Liver (tissue), 3 donors: ENCODE results near the gene ANGPTL4.
"Not testable (repeated sequence)": the region's sequence is repeated elsewhere in the genome, so short reads cannot be mapped to it uniquely, and the experiment has no call there.

Experiments
- CTCF ChIP-seq: fragments of 150-350 bp; IDR thresholded peaks from 2 replicates; pipeline ENCODE4 v1.5.1; 2017; ENCODE audit warnings: improper control_type of control experiment, low read depth, low read length; ENCODE audit not compliant: missing input control
- EGR1 ChIP-seq, 2 donors: IDR thresholded peaks; 2 replicates each; pipeline ENCODE4 v1.6.1; 2016 to 2018; ENCODE audit warnings: antibody characterized with exemption in 2 of 2, low read depth in 2 of 2
- GABPA ChIP-seq, 2 donors: IDR thresholded peaks in 1 of 2; conservative IDR thresholded peaks in 1 of 2; 2 replicates each; pipeline ENCODE4 v1.6.1; 2016; ENCODE audit warnings: antibody characterized with exemption in 2 of 2, mild to moderate bottlenecking in 1 of 2, moderate library complexity in 1 of 2
- JUND ChIP-seq, 2 donors: IDR thresholded peaks; 2 replicates each; pipeline ENCODE4 v1.6.1; 2016; ENCODE audit warnings: antibody characterized with exemption in 2 of 2
- NR2F2 ChIP-seq: IDR thresholded peaks from 2 replicates; pipeline ENCODE4 v1.6.1; 2016; ENCODE audit warnings: antibody characterized with exemption
- RAD21 ChIP-seq, 2 donors: IDR thresholded peaks; 2 replicates each; pipeline ENCODE4 v1.6.1; 2016; ENCODE audit warnings: antibody characterized with exemption in 2 of 2, mild to moderate bottlenecking in 2 of 2
- RXRA ChIP-seq, 2 donors: IDR thresholded peaks; 2 replicates each; pipeline ENCODE4 v1.6.1; 2017 to 2018; ENCODE audit warnings: antibody characterized with exemption in 2 of 2, mild to moderate bottlenecking in 1 of 2
- SP1 ChIP-seq: IDR thresholded peaks from 2 replicates; pipeline ENCODE4 v1.6.1; 2018; ENCODE audit warnings: antibody characterized with exemption, mild to moderate bottlenecking
- TAF1 ChIP-seq: conservative IDR thresholded peaks from 2 replicates; pipeline ENCODE4 v1.6.1; 2016; ENCODE audit warnings: antibody characterized with exemption, mild to moderate bottlenecking
- YY1 ChIP-seq: IDR thresholded peaks from 2 replicates; pipeline ENCODE4 v1.6.1; 2016; ENCODE audit warnings: antibody characterized with exemption, mild to moderate bottlenecking
- ZBTB33 ChIP-seq: IDR thresholded peaks from 2 replicates; pipeline ENCODE4 v1.6.1; 2016; ENCODE audit warnings: antibody characterized with exemption
- TF ChIP-seq, protein P1 (sequence below): IDR thresholded peaks from 2 replicates; pipeline ENCODE4 v1.6.1; 2016; ENCODE audit warnings: antibody characterized with exemption
- TF ChIP-seq, protein P2 (sequence below): IDR thresholded peaks from 2 replicates; pipeline ENCODE4 v1.6.1; 2016; ENCODE audit warnings: antibody characterized with exemption
- donor health status: healthy.
- donor health status: healthy.

DNA sequence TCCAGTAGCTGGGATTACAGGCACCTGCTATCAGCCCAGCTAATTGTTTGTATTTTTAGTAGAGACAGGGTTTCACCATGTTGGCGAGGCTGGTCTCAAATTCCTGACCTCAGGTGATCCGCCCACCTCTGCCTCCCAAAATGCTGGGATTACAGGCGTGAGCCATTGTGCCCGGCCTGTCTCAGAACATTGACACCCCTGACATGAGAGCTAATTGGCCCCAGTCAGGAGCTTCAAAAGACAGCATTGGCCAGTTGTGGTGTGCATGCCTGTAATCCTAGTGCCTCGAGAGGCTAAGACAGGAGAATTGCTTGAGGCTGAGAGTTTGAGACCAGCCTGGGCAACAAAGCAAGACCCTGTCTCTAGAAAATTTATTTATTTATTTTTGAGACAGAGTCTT is 11.1 kb upstream of the ANGPTL4 start:
- not testable (repeated sequence) for TF ChIP-seq CTCF; ZBTB33; JUND (IDR thresholded peaks at IDR 0.05); RXRA (IDR thresholded peaks at IDR 0.05); TAF1; EGR1 (IDR thresholded peaks at IDR 0.05; ENCODE audit: low read depth in 2 of 2); RAD21 (IDR thresholded peaks at IDR 0.05); NR2F2; YY1; GABPA (IDR thresholded peaks at IDR 0.05 in 1 of 2, conservative IDR thresholded peaks at IDR 0.05 in 1 of 2); SP1
- TF ChIP-seq, protein P1, sequence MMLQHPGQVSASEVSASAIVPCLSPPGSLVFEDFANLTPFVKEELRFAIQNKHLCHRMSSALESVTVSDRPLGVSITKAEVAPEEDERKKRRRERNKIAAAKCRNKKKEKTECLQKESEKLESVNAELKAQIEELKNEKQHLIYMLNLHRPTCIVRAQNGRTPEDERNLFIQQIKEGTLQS: not testable (repeated sequence)
- TF ChIP-seq, protein P2, sequence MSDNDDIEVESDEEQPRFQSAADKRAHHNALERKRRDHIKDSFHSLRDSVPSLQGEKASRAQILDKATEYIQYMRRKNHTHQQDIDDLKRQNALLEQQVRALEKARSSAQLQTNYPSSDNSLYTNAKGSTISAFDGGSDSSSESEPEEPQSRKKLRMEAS: not testable (repeated sequence)
